ENCODE results near the gene KIAA1671.

KIAA1671 gene

DNA sequence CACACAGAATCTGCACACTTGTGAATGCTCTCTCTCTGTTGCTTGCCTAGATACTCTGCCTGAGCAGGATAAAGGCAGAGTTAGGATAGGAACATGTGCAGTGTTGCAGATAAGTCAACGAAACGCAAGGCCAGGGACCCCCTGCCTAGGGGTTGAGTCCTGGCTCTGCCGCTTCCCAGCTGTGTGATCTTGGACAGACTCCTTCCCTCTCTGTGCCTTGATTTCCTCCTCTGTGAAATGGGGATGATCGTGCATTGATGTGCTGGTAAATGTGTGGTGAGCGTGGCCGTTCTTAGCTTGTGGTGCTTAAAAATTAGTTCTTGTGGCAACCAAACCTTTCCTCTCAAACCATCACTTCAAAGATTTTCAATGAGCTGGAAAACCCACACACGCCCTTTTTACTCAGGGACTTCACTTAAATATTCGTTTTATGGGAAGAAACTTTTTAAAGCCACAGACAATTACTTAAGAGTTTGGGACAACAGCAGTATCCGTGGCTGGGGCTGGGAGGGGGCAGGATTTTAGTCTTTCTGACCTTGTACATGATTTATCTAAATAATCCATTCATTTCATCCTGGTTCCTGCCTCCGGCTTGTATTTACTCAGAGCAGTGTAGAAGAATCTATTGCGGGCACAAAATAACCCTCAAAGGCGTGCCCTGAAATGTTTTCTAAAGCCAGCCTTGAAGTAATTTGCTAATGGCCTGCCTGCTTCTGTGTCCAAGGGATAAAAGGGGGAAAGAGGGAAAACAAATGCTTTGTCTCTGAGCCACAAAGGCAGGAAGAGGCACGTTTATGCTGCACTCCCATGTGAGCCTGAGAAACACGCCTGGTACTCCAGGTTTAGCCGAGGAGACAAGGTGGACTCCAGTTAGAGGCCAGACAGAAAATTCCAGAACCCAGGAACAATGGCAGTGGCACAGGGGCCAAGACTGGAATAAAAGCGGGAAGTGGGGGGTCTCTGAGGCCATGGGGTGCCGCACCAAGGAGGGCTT lies 162.2 kb downstream of the KIAA1671 start:
- DNase-seq (ENCODE audit: low read depth), result no peak

DNA sequence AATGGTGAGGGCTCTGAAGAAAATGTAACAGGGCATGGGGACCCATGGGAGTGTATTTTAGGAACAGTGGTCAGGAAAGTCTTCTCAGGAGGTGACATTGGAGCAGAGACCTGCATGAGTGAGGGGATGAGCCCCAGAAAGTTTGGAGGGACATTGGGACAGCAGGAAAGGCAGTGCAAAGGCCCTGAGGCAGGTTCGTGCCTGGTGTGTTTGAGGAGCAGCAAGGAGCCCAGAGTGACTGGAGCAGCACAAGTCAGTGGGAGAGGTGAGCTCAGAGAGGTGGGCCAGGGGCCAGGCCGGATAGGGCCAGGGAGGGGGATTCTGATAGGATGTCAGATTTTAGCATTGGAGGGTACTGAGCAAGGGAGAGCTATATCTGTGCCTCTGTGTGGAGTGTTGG lies 167.1 kb downstream of the KIAA1671 start:
- DNase-seq (ENCODE audit: low read depth), result no peak

DNA sequence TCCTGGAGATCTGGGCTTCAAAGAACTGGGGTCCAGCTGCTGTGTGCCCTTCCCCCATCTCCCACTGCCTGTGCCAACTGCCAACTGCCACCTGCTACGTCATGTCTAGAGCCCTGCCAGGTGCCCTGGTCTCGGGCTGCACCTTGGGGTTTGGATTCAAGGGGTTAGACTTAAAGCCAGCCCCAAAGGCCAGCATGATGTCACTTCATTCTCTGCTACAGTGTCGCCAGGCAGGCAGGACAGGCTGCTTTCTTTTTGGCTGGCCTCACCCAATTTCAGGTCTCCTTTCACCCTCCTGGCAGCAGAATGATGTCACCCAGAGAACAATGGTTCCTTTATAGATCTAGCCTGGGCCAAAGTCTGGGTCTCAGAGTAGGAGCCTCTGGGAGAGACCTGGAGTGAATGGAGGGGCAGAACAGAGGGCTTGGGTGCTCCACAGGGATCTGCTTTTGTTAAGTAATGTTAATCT lies 167.6 kb downstream of the KIAA1671 start:
- no peak for DNase-seq (ENCODE audit: low read depth)

- no peak for DNase-seq (ENCODE audit: low read depth)
Measured at GRCh38 chr22:25120761-25121212, 168.3 kb downstream of the KIAA1671 start.

- DNase-seq (ENCODE audit: low read depth), result no peak
Measured at GRCh38 chr22:25122136-25122764, 169.7 kb downstream of the KIAA1671 start.

DNA sequence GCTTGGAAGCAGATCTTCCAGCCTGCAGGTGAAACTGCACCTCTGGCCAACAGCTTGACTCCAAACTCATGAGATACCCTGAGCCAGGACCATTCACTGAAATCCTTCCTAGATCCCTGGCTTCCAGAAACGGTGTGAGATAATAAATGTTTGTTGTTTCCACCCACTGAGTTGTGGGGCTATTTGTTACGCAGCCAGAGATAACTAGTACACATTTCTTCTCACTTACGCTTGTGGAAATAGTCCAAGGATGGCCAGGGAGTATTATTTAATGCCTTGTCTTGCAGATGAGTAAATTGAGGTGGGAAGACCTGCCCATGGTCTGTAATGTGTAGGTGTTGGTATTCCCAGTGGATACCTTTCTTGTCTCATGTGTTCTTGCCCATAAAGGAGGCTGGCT lies 171.2 kb downstream of the KIAA1671 start:
- DNase-seq (ENCODE audit: low read depth), result no peak

- no peak for DNase-seq (ENCODE audit: low read depth)
Measured at GRCh38 chr22:25125693-25126357, 173.3 kb downstream of the KIAA1671 start.

- no peak for DNase-seq (ENCODE audit: low read depth)
Measured at GRCh38 chr22:25126510-25126909, 174.0 kb downstream of the KIAA1671 start.

- no peak for DNase-seq (ENCODE audit: low read depth)
Measured at GRCh38 chr22:25127318-25127717, 174.8 kb downstream of the KIAA1671 start.

- DNase-seq (ENCODE audit: low read depth), result no peak
Measured at GRCh38 chr22:25130462-25130861, 177.9 kb downstream of the KIAA1671 start.

- no peak for DNase-seq (ENCODE audit: low read depth)
Measured at GRCh38 chr22:25131198-25131887, 178.8 kb downstream of the KIAA1671 start.

- DNase-seq (ENCODE audit: low read depth), result no peak
Measured at GRCh38 chr22:25134028-25134427, 181.5 kb downstream of the KIAA1671 start.

DNA sequence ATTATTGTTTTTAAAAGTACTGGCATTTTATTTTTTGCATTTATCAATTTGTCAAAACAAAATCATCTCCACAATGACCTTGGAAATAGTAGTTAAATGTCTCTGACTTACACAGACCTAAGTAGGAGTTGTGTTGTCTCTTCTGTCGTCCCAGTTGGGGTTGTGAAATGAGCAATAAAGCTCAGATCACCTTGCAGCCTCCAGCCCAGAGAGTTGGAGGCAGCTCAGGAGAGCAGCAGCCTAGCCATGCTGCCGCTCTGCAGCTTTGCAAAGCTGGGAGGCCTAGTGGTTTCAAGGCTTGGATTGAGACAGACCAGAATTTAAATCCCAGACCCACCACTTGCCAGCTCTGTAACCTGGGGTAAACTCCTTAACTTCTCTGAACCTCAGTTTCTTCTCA lies 181.9 kb downstream of the KIAA1671 start:
- DNase-seq (ENCODE audit: low read depth), result no peak

DNA sequence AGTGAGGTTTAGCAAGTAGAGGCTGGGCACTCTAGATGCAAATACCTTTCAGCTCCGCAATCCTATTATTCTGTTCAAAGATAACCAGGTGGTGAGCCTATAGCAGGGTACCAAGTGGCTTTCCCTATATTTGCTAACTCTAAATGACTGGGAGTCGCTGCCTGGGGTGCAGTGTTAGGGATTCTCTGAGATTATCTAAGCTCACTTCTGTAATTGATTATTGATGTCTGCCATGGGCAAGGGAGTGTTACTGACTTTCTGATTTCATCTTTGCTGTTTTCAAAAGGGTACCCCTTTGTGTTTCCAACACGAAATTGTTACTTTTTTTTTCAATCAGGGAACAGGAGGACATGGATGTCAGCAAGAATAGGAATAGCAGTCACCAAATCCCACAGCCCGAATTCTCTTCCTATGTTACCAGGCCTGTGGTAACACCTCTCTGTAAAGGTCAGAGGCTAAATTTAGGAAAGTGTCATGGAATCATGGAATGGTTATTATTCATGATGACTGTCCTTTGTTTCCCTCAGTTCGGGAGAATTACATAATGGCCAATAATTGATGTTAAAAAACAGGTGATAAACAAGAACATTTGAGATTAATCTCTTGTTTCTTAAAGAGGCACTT lies 184.5 kb downstream of the KIAA1671 start:
- no peak for DNase-seq (ENCODE audit: low read depth)

DNA sequence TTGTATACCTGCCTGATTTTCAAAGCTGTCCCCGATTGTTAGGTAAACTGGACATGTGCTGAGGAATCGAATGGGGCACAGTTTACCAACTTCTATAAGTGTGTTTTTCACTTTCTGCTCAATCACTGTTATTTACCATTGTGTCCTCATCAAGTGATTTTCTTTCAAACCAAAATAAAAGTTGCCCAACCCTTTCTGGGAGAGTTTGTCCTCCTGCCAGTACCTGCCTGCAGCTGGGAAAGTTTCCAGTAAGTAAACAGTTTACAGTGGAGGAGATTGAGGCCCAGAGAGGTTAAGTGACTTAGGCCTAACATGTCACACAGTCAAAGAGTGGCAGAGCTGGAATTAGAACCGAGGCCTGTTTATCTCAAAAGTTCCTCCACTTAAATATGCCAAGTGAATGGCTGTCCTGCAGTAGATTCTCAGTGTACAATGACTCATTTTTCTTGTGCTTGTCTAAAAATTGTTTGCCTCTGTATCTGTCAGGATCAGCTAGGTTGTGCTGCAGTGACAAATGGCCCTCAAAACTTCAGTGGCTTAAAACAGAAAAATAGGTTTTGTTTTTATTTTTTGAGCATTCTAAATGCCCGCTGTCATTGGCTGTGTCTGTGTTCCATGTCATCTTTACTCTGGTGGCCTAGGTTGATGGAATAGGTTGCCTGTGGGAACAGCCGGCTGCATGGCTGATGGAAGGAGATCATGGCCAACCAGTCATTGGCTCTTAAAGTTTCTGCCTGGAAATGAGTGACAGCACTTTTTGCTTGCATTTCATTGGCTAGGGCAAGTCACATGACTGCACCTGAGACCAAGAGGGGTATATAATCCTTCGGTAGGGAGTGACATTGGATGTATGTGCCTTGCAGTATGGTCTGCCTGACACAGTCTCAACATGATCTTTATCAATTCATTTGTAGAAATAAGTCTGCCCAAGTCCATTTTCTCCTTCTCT lies 185.3 kb downstream of the KIAA1671 start:
- DNase-seq (ENCODE audit: low read depth), result no peak

- DNase-seq (ENCODE audit: low read depth), result no peak
Measured at GRCh38 chr22:25139062-25139461, 186.5 kb downstream of the KIAA1671 start.

GRCh38 chr22:25142102-25142501 lies 189.6 kb downstream of the KIAA1671 start:
- no peak for DNase-seq (ENCODE audit: low read depth)

GRCh38 chr22:25143156-25144076 lies 190.9 kb downstream of the KIAA1671 start:
- no peak for DNase-seq (ENCODE audit: low read depth)

DNA sequence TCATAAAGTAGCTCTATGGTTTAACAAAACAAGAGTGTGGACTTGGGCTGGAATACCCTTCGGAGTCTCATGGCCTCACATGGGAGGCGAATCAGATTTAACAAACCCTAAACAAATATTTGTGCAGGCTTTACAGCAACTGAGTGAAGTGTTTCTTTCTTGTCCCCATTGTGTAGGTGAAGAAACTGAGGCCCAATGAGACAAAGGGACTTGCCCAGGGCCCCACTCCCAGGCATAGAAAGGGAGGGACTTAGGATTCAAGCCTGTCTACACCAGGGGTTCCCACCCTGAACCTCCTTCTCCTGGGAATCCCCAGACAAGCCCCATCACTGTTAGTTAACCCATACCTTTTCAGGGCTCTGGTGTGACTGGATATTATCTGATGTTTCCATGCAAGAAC lies 192.0 kb downstream of the KIAA1671 start:
- DNase-seq (ENCODE audit: low read depth), result no peak

Measured in non-pigmented ciliary epithelial cell (primary cell).